Mucosa of descending colon (tissue), 3 donors: Measurements from ENCODE around the gene PFKFB2. TPM values are rescaled to one million over a fixed set of nuclear protein-coding genes. Genes with fewer than 3 reads are reported as not detected.

Experiments
- ATAC-seq: fragments of 200-7000 bp; cut with Tn5 transposase; one replicate; pipeline ENCODE4 v1.9.1; 2020; ENCODE audit warnings: mild to moderate bottlenecking, moderate library complexity
- DNase-seq, 3 donors: peaks; one replicate each; pipeline ENCODE4 v3.0.0-alpha.2; 2020
- H3K36me3 ChIP-seq: fragments of 200-600 bp; one replicate; pipeline ENCODE4 v1.8.0; 2021; ENCODE audit warnings: low read depth, mild to moderate bottlenecking
- H3K4me1 ChIP-seq: fragments of 200-600 bp; one replicate; pipeline ENCODE4 v1.8.0; 2021; ENCODE audit warnings: low read depth, mild to moderate bottlenecking
- H3K4me3 ChIP-seq: fragments of 200-600 bp; one replicate; pipeline ENCODE4 v1.8.0; 2021; ENCODE audit warnings: mild to moderate bottlenecking
- H3K9me3 ChIP-seq: fragments of 200-600 bp; one replicate; pipeline ENCODE4 v1.8.0; 2021; ENCODE audit warnings: mild to moderate bottlenecking
- intact Hi-C, 2 donors: fragments of 100-400 bp; cut with DNase I in 1 of 2; cut with micrococcal nuclease in 1 of 2; formaldehyde crosslinking; loops; one replicate each; pipeline versions ENCODE4 v1.11.0 to v1.11.1; 2022; cut with DNase I, micrococcal nuclease
- total RNA-seq, 3 donors: library from RNA; stranded (reverse); fragmentation: NEBNext Ultra II Directional in 2 of 3; extraction: Animal tissue kit (Norgen Biotek cat#: 25700) in 2 of 3; gene quantifications; one replicate each; pipeline versions ENCODE4 v1.2.1 to v1.2.4, GENCODE V29; 2021 to 2023
- TF ChIP-seq, protein P1 (sequence below): fragments of 200-600 bp; IDR thresholded peaks from one replicate; pipeline ENCODE4 v1.8.0; 2022; ENCODE audit warnings: antibody characterized with exemption, mild to moderate bottlenecking
- donor health status: DM: no; HTN: no; CAD: no; lungs with moderate emphysema.
- donor health status: DM: no; HTN: no; CAD: no.
- donor health status: DM: no; HTN: yes; CAD: no.

Gene PFKFB2
- total RNA-seq, 3 donors from 2014 or later, result 45.1 to 118 (median 90.2) TPM

DNA sequence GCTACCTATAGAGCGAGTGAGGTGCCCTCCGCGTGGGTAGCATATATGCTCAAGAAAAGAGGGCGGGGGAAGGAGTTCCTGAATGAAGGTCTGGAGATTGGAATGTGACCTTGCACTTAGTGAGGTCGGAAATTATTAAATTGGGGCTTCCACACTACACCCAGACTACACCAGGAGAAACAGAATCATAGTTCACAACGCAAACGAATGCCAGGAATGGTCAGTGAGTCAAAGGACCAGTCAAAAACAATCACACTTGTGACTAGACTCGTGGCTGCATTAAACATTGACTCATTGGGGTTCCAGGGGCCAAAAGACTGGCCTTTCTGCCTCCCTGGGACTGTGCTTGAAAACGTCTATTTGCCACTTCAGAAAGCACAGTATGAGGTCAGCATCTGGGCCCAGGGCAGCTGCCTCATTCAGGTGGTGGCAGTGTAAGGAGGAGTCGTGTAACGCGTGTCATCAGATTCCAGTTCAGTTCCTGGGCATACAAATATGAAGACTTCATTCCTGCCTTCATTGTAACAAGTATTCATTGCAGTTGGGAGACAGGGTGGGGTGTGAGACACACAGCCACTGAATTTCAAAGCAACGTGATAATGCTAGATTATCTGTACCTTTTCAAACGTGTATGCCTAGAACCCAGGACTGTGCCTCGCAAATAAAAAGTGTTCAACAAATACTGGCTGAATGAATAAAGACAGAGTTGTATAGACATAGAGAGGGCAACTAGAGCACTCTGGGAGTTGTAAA is 1.7 kb upstream of the PFKFB2 start, which contains the start of gene YOD1:
Gene YOD1 (minus strand): TSS at position 18 of the 753 bp plus-strand sequence. CDS start 178 bp downstream, outside the sequence.
- Histone ChIP-seq H3K4me3 (peak within 1 kb of the TSS; percentile 92), H3K36me3 (no peaks in the 10 kb centered on the region), H3K9me3 (no peaks in the 10 kb centered on the region), H3K4me1 (peaks cover 39% of the 10 kb centered on the region)
- peak; percentile 33 to 50 (median 44) for DNase-seq
- ATAC-seq, result peak; percentile 20
- intact Hi-C loops, result no loop called here
- TF ChIP-seq, protein P1, sequence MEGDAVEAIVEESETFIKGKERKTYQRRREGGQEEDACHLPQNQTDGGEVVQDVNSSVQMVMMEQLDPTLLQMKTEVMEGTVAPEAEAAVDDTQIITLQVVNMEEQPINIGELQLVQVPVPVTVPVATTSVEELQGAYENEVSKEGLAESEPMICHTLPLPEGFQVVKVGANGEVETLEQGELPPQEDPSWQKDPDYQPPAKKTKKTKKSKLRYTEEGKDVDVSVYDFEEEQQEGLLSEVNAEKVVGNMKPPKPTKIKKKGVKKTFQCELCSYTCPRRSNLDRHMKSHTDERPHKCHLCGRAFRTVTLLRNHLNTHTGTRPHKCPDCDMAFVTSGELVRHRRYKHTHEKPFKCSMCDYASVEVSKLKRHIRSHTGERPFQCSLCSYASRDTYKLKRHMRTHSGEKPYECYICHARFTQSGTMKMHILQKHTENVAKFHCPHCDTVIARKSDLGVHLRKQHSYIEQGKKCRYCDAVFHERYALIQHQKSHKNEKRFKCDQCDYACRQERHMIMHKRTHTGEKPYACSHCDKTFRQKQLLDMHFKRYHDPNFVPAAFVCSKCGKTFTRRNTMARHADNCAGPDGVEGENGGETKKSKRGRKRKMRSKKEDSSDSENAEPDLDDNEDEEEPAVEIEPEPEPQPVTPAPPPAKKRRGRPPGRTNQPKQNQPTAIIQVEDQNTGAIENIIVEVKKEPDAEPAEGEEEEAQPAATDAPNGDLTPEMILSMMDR, result no peak

- TF ChIP-seq, protein P1, result no peak
- no peak overlapping the region for H3K4me3 ChIP-seq
- H3K9me3 ChIP-seq, result no peaks in the 10 kb centered on the region
- DNase-seq (no peak), ATAC-seq (no peak)
- intact Hi-C loops, result no loop called here
- H3K36me3 ChIP-seq, result no peaks in the 10 kb centered on the region
- H3K4me1 ChIP-seq, result peaks cover 24% of the 10 kb centered on the region
Measured at GRCh38 chr1:207054491-207054890, 1.4 kb downstream of the PFKFB2 start.

DNA sequence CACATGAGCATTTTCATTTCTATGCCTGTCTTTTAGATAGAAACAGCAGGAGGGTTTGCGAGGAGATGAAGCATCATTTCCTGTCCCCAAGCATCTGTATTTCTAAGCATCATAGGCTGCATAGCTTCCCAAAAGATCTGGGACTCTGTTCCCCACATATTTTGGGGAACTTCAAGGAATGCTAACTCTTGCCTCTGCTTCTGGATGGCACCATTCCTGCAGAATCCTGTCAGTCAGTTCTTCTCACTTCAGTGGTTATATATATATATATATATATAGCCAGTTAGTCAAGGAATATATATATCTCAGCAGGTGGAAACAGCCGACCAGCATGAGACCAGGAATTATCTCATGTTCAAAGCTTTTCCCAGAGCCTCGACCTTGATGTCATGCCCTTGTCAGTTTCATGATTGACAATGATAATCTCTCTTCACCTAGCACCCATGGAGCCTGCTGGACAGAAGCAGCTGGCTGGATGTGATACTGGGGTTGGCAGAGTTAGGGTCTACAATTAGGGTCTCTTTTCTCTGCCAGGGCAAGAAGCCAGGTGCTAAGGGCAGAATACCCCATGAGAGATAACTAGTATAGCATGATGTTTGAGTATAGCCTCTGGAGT is 2.4 kb downstream of the PFKFB2 start:
- Histone ChIP-seq H3K4me1 (peaks cover 20% of the 10 kb centered on the region), H3K36me3 (no peaks in the 10 kb centered on the region), H3K4me3 (no peak overlapping the region), H3K9me3 (no peaks in the 10 kb centered on the region)
- TF ChIP-seq, protein P1, result no peak
- intact Hi-C loops, result no loop called here
- ATAC-seq (no peak), DNase-seq (no peak)

- Histone ChIP-seq H3K4me1 (peaks cover 13% of the 10 kb centered on the region), H3K4me3 (no peak overlapping the region), H3K9me3 (no peaks in the 10 kb centered on the region), H3K36me3 (no peaks in the 10 kb centered on the region)
- TF ChIP-seq, protein P1, result peak; percentile 7
- DNase-seq (peak in 1 of 3 donors; percentile 68), ATAC-seq (peak; percentile 67)
- intact Hi-C loops, result no loop called here
Measured at GRCh38 chr1:207056673-207057072, 3.6 kb downstream of the PFKFB2 start.

DNA sequence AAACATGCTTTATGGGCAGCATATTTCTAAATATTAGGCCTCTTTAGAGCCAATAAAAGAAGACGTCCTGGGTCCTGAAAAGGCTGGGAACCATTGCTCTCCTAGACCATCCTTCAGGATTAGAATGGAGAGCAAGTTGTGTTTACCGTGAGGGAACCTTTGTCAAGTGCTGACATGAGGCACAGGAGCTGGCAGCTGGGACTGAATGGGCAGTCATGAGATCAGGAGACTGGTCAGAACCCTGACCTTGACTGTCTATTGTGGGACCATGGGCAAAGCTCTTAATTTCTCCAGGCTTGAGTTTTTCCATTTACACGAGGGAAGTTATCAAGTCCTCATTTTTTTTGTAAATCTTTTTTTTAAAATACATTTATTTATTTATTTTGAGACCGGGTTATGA is 5.2 kb downstream of the PFKFB2 start:
- Histone ChIP-seq H3K4me3 (no peak overlapping the region), H3K4me1 (peaks cover 5% of the 10 kb centered on the region), H3K36me3 (no peaks in the 10 kb centered on the region), H3K9me3 (no peaks in the 10 kb centered on the region)
- intact Hi-C loops, result no loop called here
- DNase-seq (no peak), ATAC-seq (no peak)
- TF ChIP-seq, protein P1, result no peak
